Hindlimb muscle (tissue), 1 donor: ENCODE data around the gene TYMP. TPM values are rescaled to one million over a fixed set of nuclear protein-coding genes. Genes with fewer than 3 reads are reported as not detected.

Experiments used
- DNase-seq: peaks from one replicate; pipeline ENCODE4 v3.0.0-alpha.2; 2013
- polyA plus RNA-seq: library from polyadenylated mRNA; unstranded; fragments of 120-200 nt; gene quantifications from one replicate; pipeline ENCODE4 v1.2.1, GENCODE V29; 2013; ENCODE audit not compliant: insufficient read length

Gene TYMP
- polyA plus RNA-seq, 1 donor, result 6.7 TPM

DNA sequence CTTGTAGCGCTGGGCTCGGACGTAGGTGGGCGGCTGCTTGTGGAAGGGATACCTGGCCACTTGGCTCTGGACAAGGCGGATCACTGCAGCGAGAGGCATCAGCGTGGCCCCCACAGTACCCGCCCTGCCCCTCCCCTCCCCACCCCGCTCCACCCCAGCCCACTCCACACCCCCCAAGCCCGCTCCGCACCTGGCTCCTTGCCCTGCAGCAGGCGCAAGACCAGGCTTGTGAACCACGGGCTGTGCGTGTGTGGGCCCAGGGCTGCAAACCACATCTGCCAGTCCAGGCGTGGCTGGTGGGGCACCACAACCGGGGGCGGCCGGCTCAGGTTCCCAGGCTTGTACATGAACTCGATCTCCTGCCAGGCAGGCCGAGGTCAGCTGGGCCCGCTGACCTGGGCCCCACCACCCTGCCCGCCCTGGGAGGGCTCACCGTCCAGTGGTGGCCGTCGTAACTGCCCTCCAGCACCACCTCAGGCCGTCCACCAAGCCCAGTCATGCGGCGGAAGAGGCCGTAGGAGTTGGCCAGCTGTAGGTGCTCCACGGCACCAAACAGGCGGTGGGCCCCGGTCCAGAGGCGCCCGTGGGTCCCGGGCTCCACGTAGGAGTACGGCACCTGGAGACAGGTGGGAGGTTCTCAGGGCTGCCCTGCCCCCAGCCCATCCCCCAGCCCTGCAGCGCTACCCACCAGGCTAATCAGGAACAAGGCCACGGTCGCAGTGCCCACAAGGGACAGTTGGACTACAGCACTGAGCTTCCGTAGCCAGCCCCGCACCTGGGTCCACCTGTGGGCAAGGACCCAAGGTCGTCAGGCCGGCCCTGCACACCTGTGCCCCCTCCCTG, 25.2 kb downstream of the TYMP start:
- DNase-seq, result no peak

DNA sequence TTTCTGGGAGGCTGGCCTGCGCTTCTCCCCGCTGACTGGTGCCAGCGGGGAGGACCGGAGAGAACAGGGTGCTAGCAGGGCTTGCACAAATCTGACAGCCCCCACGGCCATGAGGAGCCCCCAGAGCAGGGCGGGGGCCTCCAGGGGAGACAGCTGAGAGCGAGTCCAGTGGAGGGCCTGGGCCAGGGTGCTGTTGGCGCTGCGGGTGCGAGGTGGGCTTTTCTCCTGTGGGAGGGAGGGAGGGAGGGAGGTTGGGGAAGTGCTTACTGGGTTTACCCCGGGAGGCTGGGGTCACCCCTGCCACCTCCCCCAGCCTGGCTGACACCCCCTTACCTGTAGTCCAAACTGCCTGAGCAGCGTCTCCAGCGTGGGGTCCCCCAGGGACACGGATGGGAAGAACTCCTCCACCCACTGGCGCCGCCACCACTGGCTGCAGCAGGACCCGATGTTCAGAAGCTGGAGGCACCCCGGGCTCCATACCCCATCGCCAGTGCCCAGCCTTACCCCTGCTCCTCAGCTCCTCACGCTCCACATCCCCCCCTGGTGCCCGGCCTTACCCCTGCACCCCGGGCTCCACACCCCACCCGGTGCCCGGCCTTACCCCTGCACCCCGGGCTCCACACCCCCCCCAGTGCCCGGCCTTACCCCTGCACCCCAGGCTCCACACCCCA, 26.2 kb downstream of the TYMP start:
- no peak for DNase-seq

DNA sequence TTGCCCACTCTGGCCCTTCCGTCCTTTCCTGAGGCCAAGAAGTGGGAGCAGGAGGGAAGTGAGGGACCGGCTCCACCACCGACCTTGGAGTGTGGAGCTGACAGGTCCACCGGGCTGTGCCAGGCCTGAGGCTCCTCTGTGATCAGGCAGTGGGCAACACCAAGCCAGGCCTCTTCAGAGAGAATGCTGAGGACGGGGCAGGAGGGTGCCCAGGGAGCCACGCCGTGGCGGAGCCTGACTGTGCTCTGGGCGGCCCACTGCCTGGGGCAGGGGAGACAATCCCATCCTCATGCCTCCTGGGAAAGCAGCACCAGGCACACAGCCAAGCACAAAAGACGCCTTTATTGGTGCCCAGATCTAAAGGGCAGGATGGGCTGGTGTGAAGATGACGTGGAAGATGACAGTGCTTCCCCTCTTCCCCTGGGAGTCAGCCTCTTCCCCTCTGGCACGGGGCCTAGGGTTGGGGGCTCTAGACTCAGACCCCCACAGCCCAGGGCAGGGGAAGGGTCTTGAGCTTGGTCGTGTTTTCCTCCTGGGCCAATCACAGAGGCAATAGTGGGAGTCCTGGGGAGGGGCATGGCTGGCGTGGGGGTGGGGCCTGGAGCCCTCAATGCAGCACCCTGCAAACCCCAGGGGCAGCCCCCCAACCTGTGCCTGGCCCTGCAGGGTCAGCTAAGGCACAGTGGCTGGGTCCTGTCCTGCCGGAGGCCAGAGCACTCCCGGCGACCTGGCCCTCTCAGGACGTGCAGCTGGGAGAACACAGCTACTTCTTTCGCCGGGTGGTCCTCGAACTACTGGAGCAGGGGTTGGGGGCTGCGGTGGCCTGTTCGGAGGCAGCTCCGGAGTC, 27.0 kb downstream of the TYMP start:
- no peak for DNase-seq

DNA sequence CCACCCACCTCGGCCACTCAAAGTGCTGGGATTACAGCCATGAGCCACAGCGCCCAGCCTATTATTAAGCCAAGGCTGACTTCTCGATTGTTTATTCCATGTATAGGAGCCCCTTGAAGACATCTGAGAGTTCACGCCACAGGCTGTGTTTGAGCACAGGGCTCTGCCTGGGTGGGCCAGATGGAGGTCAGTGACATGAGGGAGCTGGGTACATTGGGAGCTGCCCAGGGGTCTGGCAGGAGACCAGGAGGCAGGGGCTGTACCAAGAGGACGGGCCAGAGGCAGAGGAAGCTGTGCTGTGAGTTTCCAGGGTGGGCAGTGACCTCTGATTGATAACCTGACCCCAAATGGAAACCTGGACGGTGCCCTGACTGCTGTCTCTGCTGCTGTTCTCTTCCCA, 27.7 kb downstream of the TYMP start:
- DNase-seq, result no peak

DNA sequence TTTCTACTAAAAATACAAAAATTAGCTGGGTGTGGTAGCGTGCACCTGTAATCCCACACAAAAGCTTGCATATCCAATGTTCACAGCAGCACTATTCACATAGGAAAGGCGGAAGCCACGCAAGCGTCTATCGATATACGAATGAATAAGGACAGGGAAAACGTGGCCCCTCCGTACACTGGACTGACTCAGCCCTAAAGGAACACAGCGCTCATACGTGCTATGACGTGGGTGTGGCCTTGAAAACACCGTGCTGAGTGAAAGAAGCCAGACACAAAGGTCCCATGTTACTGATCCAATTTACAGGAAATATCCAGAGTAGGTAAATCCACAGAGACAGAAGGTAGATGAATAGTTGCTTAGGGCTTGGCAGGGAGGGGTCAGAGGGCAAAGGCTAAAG, 29.4 kb downstream of the TYMP start:
- DNase-seq, result no peak

DNA sequence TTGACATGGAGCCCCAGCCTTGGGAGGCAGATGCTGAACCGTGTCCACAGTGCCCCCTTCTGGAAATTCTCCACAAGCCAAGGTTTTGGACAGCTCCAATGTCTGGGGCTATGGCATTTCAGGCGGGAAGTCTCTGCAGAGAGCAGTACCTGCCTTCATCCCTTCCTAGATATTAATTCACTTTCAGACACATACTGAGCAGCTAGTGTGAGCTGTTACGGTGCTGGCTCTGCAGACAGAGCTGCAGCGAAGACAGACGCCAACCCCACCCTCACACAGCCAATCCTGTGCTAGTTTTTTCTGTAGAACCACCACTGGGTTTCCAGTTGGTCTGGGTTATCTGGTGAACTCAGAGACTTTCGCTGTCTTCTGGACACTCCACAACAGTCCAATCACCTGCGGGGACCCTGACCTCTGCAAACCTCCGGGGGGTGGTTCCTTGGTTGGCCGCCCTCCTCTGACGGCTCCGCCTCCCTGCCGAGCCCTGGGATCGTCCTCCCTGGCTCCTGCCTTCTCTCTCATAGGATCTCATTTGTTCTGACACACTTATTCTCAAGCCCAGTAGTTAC, 31.4 kb downstream of the TYMP start:
- no peak for DNase-seq

DNA sequence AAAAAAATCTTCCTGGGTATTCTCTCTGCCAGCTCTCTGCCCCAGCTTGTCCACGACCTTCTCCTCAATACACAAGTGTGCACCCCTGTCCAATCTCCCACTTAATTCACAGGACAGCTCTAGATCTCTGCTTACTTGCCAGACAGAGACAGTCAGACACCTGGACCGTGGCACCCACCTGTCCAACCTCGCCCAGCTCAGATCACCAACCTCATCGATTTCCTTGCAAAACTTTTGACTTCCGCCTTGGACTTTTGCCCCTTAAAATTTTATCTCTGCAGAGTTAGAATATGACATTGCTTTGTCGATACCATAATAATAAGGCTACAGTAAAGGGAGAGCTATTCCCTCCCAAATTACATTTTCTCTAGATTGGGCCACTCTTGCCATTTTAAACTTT, 32.7 kb downstream of the TYMP start:
- DNase-seq, result no peak

DNA sequence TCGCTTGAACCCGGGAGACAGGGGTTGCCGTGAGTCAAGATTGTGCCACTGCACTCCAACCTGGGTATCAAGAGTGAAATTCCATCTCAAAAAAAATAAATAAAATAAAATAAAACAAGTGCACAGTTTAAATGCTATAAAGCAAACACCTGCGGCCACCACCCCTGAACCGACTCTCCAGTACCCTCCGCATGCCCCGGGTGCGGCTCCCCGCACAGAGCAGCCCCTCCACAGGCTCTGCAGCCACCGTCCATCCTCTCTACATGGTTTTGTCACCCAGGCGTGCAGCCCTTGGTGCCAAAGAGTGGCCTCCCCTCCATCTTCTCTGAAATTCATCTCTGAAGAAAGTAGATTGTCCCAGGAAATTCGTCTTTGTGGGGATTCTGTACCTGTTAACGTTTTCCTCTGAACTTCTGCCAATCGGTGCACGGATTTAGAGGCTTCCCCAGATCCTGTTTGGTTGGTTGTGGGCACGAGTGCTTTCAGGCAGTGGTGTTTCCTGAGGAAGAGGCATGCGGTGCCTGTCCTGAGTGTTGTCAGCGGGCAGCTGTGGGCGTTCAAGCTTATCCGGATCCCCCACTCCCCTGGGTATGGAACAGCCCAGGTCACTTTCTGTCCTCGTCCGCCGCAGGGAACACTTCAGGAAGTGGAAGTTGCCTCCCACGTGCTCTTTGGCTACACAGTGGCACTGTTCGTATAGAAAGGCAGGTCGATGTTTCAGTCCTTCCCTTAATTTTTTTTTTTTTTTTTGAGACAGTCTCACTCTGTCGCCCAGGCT, 39.1 kb downstream of the TYMP start:
- DNase-seq, result no peak

DNA sequence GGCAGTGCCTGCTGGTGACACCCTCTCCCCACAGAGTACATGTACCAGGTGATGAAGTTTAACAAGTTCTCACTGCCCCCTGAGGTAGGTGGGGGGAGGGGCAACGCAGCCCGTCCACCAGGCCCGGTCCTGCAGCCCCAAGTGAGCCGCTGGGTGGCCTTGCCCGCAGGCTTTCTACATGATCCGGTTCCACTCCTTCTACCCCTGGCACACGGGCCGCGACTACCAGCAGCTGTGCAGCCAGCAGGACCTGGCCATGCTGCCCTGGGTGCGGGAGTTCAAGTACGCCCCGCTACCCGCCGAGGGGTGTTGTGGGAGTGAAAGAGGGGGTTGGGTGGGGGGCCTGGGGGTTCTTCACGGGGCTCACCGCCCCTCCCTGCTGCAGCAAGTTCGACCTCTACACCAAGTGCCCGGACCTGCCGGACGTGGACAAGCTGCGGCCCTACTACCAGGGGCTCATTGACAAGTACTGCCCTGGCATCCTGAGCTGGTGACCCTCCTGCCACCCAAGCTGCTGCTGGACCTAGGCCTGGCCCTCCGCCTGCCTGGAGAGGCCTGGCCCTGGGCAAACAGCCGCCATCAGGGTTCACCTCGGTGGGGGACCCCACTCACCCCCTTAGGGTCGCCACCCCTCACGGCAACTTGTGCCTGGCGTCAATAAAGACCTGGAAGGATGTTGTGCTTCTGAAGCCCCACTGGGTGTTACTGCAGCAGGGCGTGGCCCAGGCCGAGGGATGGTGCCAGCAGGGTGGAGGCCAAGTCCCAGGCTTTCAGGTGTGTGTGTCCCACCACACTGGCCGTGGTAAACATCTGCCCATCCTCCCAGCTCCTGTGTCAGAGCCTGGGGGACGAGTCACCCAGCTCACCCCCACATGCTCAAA, 40.2 kb downstream of the TYMP start:
- DNase-seq, result no peak

DNA sequence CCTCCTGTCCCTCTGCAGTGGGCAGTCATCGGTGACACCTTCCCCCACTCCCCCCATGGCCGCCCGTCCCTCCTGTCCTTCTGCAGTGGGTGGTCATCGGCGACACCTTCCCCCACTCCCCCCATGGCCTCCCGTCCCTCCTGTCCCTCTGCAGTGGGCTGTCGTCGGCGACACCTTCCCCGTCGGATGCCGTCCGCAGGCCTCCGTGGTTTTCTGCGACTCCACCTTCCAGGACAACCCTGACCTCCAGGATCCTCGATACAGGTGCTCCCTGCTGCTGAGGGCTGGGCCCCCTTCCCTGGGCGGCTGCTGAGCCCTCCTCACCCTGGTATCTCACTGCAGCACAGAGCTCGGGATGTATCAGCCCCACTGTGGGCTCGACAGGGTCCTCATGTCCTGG, 40.9 kb downstream of the TYMP start:
- no peak for DNase-seq

DNA sequence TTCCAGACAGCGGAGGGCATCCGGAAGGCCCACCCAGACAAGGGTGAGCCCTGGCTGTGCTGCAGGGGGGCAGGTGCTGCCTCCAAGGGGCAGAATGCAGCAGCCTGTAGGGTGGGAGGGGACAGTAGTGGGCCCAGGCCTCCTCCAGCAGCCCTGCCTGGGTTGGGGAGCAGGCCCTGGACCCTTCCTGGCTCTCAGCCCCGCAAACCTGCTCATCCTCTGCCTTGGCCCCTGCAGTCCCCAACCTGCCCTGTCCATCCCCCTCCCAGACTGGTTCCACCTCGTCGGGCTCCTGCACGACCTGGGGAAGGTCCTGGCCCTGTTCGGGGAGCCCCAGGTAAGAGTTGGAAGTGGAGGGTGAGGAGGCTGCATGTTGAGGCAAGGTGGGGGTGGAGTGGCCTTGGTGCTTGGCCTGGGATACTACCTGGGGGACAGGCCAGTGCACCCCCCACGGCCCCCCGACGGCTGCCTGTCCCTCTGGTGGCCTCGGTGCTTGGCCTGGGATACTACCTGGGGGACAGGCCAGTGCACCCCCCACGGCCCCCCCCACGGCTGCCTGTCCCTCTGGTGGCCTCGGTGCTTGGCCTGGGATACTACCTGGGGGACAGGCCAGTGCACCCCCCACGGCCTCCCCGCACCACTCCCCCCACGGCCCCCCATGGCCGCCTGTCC, 41.7 kb downstream of the TYMP start:
- DNase-seq, result no peak

DNA sequence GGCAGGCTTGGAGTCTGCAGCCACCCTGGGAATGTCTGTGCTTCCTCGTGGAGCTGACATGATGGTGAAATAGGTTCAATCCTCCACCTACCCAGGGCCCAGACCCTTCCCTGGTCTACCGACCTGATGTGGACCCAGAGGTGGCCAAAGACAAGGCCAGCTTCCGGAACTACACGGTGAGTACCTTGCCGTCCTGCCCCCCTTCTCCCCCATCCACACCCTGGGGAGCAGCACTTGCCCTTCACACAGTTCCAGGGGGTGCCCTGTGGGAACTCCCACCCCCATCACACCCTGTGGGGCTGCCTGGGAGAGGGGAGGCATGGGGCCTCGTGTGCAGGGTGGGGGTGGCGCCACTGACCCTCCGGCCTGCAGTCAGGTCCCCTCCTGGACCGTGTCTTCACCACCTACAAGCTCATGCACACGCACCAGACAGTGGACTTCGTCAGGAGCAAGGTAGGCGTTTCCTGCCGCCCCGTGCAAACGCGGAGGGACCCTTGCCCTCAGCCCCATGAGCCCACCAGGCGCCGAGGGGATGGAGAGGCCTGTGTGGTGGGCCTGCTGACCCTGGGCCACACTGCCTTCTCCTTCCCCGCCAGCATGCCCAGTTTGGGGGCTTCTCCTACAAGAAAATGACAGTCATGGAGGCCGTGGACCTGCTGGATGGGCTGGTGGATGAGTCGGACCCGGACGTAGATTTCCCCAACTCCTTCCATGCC, 42.4 kb downstream of the TYMP start:
- no peak for DNase-seq

DNA sequence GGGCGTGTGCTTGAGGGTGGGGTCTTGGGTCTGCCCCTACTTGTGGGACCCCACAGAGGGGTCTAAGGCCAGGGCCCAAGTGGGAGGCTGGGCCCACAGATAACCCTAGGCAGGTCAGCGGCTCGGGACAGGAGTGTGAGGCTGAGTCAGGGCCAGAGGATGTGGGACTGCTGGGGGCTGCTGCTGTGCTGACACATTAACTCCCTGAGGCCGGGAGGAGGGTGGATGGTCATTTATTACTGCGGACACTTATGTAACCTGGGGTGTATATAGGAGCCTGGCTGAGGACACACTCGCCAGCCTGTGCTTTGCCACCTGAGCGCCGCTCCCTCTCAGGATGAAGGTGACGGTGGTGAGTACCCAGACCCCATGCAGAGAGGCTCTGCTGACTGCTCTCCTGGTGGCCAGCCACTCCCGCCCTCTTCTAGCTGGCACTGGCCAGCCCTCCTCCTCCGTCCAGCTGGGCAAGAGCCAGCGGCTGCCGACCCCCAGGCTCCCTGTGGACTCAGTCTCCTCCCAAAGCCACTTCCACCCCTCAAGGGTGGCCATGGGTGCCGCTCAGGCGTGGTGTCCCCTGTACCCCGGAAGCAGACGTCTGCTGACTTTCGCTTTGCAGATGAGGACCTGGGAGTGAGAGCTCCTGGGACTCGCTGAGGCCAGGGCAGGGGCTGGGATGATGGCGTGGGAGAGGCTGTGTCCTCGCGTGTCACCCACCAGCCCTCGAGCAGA, 43.1 kb downstream of the TYMP start, which contains the start of gene MIOX:
Gene MIOX, plus strand, starts transcription at position 299 of the 729 bp plus-strand sequence. Its CDS starts 39 bp downstream, at position 338.
- no peak for DNase-seq

DNA sequence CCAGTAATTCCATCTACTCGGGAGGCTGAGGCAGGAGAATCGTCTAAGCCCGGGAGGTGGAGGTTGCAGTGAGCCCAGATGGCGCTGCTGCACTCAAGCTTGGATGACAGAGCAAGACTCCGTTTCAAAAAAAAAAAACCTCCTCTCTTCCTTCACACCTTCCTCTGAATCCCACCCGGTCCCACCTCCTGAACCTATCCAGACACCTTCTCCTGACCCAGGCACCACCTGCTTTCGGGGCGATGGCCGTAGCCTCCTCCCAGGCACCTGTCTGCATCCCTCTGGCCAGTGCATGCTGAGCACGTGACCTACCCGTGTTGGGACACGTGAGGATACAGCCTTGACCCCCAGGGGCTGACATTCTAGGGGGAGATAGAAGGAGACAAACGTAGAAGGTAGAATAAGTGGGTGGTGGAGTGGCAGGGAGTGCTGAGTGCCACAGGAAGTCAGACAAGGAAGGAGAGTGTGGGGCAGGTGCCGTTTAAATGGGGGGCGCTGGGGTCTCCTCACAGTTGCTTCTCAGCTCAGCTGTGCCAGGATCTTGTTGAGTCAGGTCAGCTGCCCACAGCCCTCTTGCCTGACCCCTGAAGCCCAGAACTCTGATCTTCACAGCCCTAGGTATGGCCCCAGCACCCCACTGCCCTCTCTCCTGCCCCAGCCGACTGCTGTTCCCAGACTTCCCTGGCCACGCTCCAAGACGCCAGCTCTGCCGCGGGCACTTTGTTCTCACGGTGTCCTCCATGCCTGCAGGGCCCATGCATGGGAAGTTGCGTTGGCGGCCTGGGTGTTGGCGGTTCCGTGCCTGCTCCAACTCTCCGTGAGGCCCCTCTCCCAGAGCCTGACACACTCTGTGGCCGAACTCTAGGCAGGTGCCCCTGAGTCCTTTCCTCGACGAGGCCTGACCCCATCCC, 44.3 kb downstream of the TYMP start:
- DNase-seq, result no peak

DNA sequence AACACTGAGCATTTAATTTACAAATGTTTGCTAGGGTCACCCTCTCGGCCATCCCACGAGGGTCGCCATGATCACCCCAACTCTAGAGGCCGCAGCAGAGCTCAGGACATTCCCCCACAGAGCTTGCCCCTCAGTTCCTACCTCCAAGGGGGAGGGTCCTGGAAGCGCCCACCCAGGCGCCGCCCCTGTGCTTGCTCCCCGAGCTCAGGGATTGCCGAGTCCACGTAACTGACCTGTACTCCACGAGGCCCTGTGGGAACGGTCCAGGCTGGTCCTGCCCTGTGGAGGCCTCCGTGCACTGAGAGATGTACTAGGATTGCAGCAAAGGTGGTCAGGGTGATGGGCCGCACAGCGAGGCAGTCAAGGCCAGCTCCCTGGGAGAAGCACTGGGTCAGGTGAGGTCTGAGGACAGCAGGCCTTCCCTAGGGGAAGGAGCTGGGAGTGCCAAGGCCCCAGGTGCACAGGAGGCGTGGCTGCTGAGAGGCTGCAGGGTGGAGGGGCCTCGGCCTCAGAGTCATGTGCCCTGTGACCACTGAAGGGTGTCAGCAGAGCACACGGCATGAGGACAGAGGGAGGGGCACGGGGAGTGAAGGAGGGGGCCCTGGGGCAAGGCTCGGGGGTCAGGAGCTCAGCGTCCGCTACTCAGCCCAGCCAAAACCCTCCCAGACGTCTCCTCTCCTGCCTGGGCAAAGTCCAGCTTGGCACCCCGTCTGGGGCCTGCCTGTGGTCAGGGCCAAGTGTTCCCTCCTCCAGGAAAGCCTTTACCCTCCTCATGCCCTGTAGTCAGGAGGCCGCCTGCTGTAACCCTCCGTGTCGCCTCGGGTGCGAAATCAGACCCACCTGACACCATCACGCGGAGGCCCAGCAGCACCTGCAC, 45.6 kb downstream of the TYMP start:
- no peak for DNase-seq

DNA sequence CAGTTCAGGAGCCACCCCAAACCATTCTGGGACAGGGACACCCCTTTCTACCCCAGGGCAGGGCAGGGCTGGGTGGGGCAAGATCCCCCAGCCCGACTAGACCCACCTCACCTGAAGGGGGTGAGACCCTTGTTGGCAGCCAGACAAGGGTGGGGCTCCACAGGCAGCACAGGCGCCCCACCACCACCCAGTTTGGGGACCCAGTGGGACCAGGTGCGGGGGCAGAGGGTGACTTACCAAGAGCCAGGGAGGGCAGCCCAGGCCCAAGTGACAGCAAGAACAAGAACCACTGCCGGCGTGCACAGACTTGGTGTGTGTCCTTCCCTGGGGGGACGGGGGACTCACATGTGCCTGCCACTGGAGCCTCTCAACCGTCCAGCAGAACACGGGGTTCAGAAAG, 46.3 kb downstream of the TYMP start:
- DNase-seq, result no peak

DNA sequence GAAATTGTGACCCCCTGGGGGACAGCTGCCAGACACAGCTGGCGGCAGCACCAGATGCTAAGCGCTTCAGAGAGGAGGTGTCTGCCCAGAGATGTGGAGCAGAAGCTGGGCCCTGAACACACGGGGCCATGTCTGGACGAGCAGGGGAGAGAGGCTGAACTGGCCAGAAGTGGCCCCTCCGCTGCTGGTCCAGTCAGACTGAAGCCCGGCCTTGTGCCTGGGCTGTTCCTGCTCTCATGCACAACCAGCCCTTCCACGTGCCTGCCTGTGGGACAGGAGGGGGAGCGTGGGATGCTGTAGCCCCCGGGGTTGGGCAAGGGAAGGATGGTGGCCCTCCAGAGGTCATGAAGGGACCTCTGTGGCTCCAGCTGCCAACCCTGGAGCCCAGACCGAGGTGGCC, 46.7 kb downstream of the TYMP start:
- DNase-seq, result no peak
